Measurements from ENCODE around the gene SGMS1.
"Not testable (repeated sequence)": the region's sequence is repeated elsewhere in the genome, so short reads cannot be mapped to it uniquely, and the experiment has no call there.

Gene SGMS1

GRCh38 chr10:50536617-50537240 is 87.0 kb downstream of the SGMS1 start:
- no peak for DNase-seq (ENCODE audit: low read depth)
- H3K4me3 ChIP-seq (ENCODE audit: low read depth, low read length) = no peak overlapping the region

GRCh38 chr10:50534748-50535376 is 88.9 kb downstream of the SGMS1 start:
- not testable (repeated sequence) for DNase-seq (ENCODE audit: low read depth); H3K4me3 ChIP-seq (ENCODE audit: low read depth, low read length)

More at GRCh38 chr10:50536617-50537240, 87.0 kb downstream of the SGMS1 start:
- no peak for TF ChIP-seq CTCF (IDR thresholded peaks at IDR 0.05; ENCODE audit: insufficient read depth, low read depth, low read length, missing control alignments)

GRCh38 chr10:50533296-50533695 is 90.5 kb downstream of the SGMS1 start:
- DNase-seq (ENCODE audit: low read depth) = no peak
- no peak overlapping the region for H3K4me3 ChIP-seq (ENCODE audit: low read depth, low read length)
- no peak for TF ChIP-seq CTCF (IDR thresholded peaks at IDR 0.05; ENCODE audit: insufficient read depth, low read depth, low read length, missing control alignments)

- DNase-seq (ENCODE audit: low read depth) = no peak
- no peak for TF ChIP-seq CTCF (IDR thresholded peaks at IDR 0.05; ENCODE audit: insufficient read depth, low read depth, low read length, missing control alignments)
- H3K4me3 ChIP-seq (ENCODE audit: low read depth, low read length) = no peak overlapping the region
Measured at GRCh38 chr10:50531388-50532077, 92.2 kb downstream of the SGMS1 start.

GRCh38 chr10:50529660-50530059 is 94.1 kb downstream of the SGMS1 start:
- H3K4me3 ChIP-seq (ENCODE audit: low read depth, low read length) = no peak overlapping the region
- TF ChIP-seq CTCF (IDR thresholded peaks at IDR 0.05; ENCODE audit: insufficient read depth, low read depth, low read length, missing control alignments) = no peak
- no peak for DNase-seq (ENCODE audit: low read depth)

GRCh38 chr10:50528206-50528605 is 95.5 kb downstream of the SGMS1 start:
- TF ChIP-seq CTCF (IDR thresholded peaks at IDR 0.05; ENCODE audit: insufficient read depth, low read depth, low read length, missing control alignments) = no peak
- H3K4me3 ChIP-seq (ENCODE audit: low read depth, low read length) = no peak overlapping the region
- DNase-seq (ENCODE audit: low read depth) = no peak

GRCh38 chr10:50527442-50528043 is 96.2 kb downstream of the SGMS1 start:
- TF ChIP-seq CTCF (IDR thresholded peaks at IDR 0.05; ENCODE audit: insufficient read depth, low read depth, low read length, missing control alignments) = no peak
- no peak for DNase-seq (ENCODE audit: low read depth)

More at GRCh38 chr10:50527442-50528043, 96.2 kb downstream of the SGMS1 start:
- no peak overlapping the region for H3K4me3 ChIP-seq (ENCODE audit: low read depth, low read length)
